HepG2 (cell line): ENCODE results near the gene FAM20A. TPM values are rescaled to one million over a fixed set of nuclear protein-coding genes. Genes with fewer than 3 reads are reported as not detected.
A peak's percentile ranks its signal among the peaks of the same experiment; 100 is the strongest.

ENCODE experiments used
- HOXD1 ChIP-seq: sonication (generic); formaldehyde crosslinking; IDR thresholded peaks from 2 replicates; pipeline ENCODE4 v1.5.0; 2020; ENCODE audit warnings: missing genetic modification reagents
- KDM1A ChIP-seq: IDR thresholded peaks from 2 replicates; pipeline ENCODE4 v1.6.1; 2016; ENCODE audit warnings: missing compliant biosample characterization
- MIXL1 ChIP-seq: IDR thresholded peaks from 2 replicates; pipeline ENCODE4 v1.6.1; 2016
- PCBP2 ChIP-seq: fragments of 200-400 bp; formaldehyde crosslinking; optimal IDR thresholded peaks from 2 replicates; pipeline ENCODE3; 2018; ENCODE audit warnings: low read length, low read depth; ENCODE audit not compliant: poor library complexity, severe bottlenecking
- PHF8 ChIP-seq: sonication (generic); formaldehyde crosslinking; IDR thresholded peaks from 2 replicates; pipeline ENCODE4 v1.5.0; 2020; ENCODE audit warnings: missing genetic modification reagents
- RARA ChIP-seq: IDR thresholded peaks from 2 replicates; pipeline ENCODE4 v1.6.1; 2016; ENCODE audit warnings: missing genetic modification reagents, missing compliant biosample characterization
- SATB2 ChIP-seq: sonication (generic); formaldehyde crosslinking; IDR thresholded peaks from 2 replicates; pipeline ENCODE4 v1.5.0; 2020; ENCODE audit warnings: missing genetic modification reagents
- SIN3B ChIP-seq: fragments of 150-350 bp; IDR thresholded peaks from 2 replicates; pipeline ENCODE4 v1.6.1; 2014; ENCODE audit warnings: low read length
- SMYD3 ChIP-seq: sonication (generic); formaldehyde crosslinking; IDR thresholded peaks from 2 replicates; pipeline ENCODE4 v1.8.1; 2023; ENCODE audit warnings: mild to moderate bottlenecking, missing genetic modification reagents
- SNAPC2 ChIP-seq: sonication (generic); formaldehyde crosslinking; IDR thresholded peaks from 2 replicates; pipeline ENCODE4 v1.8.1; 2022; ENCODE audit warnings: mild to moderate bottlenecking, missing genetic modification reagents
- SOX6 ChIP-seq, 2 experiments: fragments of 450-650 bp in 1 of 2; sonication (generic) in 1 of 2; formaldehyde crosslinking in 1 of 2; IDR thresholded peaks; 2 replicates each; pipeline versions ENCODE4 v1.4.0 to v1.6.1; 2017 to 2020; ENCODE audit warnings: antibody characterized with exemption in 1 of 2, mild to moderate bottlenecking in 1 of 2, missing genetic modification reagents in 1 of 2
- TBL1XR1 ChIP-seq: fragments of 150-350 bp; IDR thresholded peaks from 2 replicates; pipeline ENCODE4 v1.6.1; 2014; ENCODE audit warnings: borderline replicate concordance, low read length; ENCODE audit not compliant: partially characterized antibody
- ZFP36L1 ChIP-seq: sonication (generic); formaldehyde crosslinking; IDR thresholded peaks from 2 replicates; pipeline ENCODE4 v1.8.0; 2022; ENCODE audit warnings: mild to moderate bottlenecking, missing genetic modification reagents, moderate library complexity
- ZFP62 ChIP-seq: sonication (generic); formaldehyde crosslinking; IDR thresholded peaks from 2 replicates; pipeline ENCODE4 v1.4.0; 2020; ENCODE audit warnings: missing genetic modification reagents
- ZNF546 ChIP-seq: sonication (generic); formaldehyde crosslinking; conservative IDR thresholded peaks from 2 replicates; pipeline ENCODE4 v1.8.1; 2023; ENCODE audit warnings: mild to moderate bottlenecking, missing genetic modification reagents
- ZNF790 ChIP-seq: sonication (generic); formaldehyde crosslinking; IDR thresholded peaks from 2 replicates; pipeline ENCODE4 v1.8.0; 2022; ENCODE audit warnings: missing genetic modification reagents, mild to moderate bottlenecking, borderline replicate concordance
- polyA plus RNA-seq, 8 experiments: library from polyadenylated mRNA; depleted of rRNA in 3 of 8; stranded (reverse) in 7 of 8; unstranded in 1 of 8; fragments of >200 nt; fragmentation: Illumina TruSeq in 4 of 8; extraction: Trizol in 4 of 8; gene quantifications; 2 replicates each; pipeline versions ENCODE4 v1.2.1 to v1.2.3, GENCODE V29; 2011 to 2016; ENCODE audit warnings: low read depth in 4 of 8, missing spikeins in 1 of 8, mixed read lengths in 1 of 8; ENCODE audit not compliant: insufficient read depth in 1 of 8
- total RNA-seq, 5 experiments: library from RNA; depleted of rRNA; stranded (reverse); fragments of >200 nt; fragmentation: Illumina TruSeq; extraction: Trizol; gene quantifications; 2 replicates each; pipeline ENCODE4 v1.2.3, GENCODE V29; 2016; ENCODE audit warnings: low read depth in 1 of 5
- TF ChIP-seq, protein P1 (sequence below): sonication (generic); formaldehyde crosslinking; IDR thresholded peaks from 2 replicates; pipeline ENCODE4 v1.4.0; 2020; ENCODE audit warnings: missing genetic modification reagents, borderline replicate concordance
- TF ChIP-seq, protein P2 (sequence below): sonication (generic); formaldehyde crosslinking; IDR thresholded peaks from 2 replicates; pipeline ENCODE4 v1.8.0; 2022; ENCODE audit warnings: mild to moderate bottlenecking, missing genetic modification reagents
- TF ChIP-seq, protein P3 (sequence below): sonication (generic); formaldehyde crosslinking; IDR thresholded peaks from 2 replicates; pipeline ENCODE4 v1.9.0; 2021; ENCODE audit warnings: missing genetic modification reagents, borderline replicate concordance
- TF ChIP-seq, protein P4 (sequence below): sonication (generic); formaldehyde crosslinking; IDR thresholded peaks from 2 replicates; pipeline ENCODE4 v1.8.0; 2022; ENCODE audit warnings: mild to moderate bottlenecking, missing genetic modification reagents, borderline replicate concordance
- TF ChIP-seq, protein P5 (sequence below): fragments of 450-650 bp; IDR thresholded peaks from 2 replicates; pipeline ENCODE4 v1.6.1; 2016
- TF ChIP-seq, protein P6 (sequence below): sonication (generic); formaldehyde crosslinking; IDR thresholded peaks from 2 replicates; pipeline ENCODE4 v1.4.0; 2020; ENCODE audit warnings: missing genetic modification reagents, mild to moderate bottlenecking, borderline replicate concordance

Gene FAM20A
- total and polyA plus RNA-seq, 2 of the 13 experiments (the other 11 are each of a cell fraction or from before 2014, with no cell fraction given) = 9.3 to 20.7 TPM

DNA sequence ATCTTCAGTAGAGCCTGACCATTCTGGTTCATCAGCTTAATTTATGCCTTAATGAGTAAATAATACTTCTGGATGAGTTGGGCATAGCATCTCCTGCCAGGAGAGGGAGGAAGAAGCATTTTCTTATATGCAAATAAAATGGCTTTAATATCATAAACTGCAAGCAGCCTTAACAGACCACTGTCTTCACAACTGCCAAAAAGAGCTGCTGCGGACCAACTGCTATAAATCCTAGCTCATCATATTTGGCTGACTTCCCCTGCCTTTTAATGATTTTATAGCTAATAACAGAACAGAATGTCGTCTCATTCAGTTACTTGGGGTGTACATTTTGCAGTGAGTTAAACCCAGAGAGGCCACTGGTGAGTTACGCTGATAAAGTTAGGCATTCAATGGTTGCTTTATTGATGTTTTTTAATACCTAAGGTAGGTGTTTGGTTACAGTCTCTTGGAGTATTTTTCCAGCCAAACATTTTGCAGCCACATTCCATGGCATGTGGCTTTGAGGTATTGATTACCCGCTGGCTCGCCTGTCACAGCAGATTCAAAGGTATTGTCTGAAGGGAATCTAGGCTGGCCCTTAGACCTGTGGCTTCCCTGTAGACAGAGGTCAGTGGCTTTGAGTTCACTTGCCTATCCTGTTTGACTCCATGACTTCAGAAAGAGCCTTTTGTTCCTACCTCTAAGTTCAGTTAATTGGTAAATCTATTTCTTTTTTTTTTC, 16.4 kb downstream of the FAM20A start (continued):
- TF ChIP-seq KDM1A (no peak), RARA (CRISPR knock-in tag) (peak; percentile 85), MIXL1 (CRISPR knock-in tag) (peak; percentile 70; the same call in 1 of the 2 replicates), SATB2 (CRISPR knock-in tag) (no peak), TBL1XR1 (peak; percentile 48), HOXD1 (CRISPR knock-in tag) (no peak), ZFP36L1 (peak; percentile 62; the same call in 1 of the 2 replicates), SOX6 (IDR thresholded peaks at IDR 0.05) (no peak), SOX6 (CRISPR knock-in tag; IDR thresholded peaks at IDR 0.05) (peak; percentile 97), SIN3B (no peak), ZFP62 (no peak), ZNF546 (CRISPR knock-in tag) (no peak), PHF8 (CRISPR knock-in tag) (no peak), SMYD3 (CRISPR knock-in tag) (0 out of 2 replicates have a peak, but pooled peaks have one; percentile 72), PCBP2 (no peak), ZNF790 (CRISPR knock-in tag) (no peak), SNAPC2 (CRISPR knock-in tag) (0 out of 2 replicates have a peak, but pooled peaks have one; percentile 35)
- TF ChIP-seq, protein P1, sequence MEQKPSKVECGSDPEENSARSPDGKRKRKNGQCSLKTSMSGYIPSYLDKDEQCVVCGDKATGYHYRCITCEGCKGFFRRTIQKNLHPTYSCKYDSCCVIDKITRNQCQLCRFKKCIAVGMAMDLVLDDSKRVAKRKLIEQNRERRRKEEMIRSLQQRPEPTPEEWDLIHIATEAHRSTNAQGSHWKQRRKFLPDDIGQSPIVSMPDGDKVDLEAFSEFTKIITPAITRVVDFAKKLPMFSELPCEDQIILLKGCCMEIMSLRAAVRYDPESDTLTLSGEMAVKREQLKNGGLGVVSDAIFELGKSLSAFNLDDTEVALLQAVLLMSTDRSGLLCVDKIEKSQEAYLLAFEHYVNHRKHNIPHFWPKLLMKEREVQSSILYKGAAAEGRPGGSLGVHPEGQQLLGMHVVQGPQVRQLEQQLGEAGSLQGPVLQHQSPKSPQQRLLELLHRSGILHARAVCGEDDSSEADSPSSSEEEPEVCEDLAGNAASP (CRISPR knock-in tag) = peak; percentile 85
- TF ChIP-seq, protein P2, sequence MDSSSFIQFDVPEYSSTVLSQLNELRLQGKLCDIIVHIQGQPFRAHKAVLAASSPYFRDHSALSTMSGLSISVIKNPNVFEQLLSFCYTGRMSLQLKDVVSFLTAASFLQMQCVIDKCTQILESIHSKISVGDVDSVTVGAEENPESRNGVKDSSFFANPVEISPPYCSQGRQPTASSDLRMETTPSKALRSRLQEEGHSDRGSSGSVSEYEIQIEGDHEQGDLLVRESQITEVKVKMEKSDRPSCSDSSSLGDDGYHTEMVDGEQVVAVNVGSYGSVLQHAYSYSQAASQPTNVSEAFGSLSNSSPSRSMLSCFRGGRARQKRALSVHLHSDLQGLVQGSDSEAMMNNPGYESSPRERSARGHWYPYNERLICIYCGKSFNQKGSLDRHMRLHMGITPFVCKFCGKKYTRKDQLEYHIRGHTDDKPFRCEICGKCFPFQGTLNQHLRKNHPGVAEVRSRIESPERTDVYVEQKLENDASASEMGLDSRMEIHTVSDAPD (CRISPR knock-in tag) = peak; percentile 98
- TF ChIP-seq, protein P3, sequence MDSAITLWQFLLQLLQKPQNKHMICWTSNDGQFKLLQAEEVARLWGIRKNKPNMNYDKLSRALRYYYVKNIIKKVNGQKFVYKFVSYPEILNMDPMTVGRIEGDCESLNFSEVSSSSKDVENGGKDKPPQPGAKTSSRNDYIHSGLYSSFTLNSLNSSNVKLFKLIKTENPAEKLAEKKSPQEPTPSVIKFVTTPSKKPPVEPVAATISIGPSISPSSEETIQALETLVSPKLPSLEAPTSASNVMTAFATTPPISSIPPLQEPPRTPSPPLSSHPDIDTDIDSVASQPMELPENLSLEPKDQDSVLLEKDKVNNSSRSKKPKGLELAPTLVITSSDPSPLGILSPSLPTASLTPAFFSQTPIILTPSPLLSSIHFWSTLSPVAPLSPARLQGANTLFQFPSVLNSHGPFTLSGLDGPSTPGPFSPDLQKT = no peak
- TF ChIP-seq, protein P4, sequence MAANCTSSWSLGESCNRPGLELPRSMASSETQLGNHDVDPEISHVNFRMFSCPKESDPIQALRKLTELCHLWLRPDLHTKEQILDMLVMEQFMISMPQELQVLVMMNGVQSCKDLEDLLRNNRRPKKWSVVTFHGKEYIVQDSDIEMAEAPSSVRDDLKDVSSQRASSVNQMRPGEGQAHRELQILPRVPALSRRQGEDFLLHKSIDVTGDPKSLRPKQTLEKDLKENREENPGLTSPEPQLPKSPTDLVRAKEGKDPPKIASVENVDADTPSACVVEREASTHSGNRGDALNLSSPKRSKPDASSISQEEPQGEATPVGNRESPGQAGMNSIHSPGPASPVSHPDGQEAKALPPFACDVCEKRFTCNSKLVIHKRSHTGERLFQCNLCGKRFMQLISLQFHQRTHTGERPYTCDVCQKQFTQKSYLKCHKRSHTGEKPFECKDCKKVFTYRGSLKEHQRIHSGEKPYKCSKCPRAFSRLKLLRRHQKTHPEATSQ = peak; percentile 69; the same call in 1 of the 2 replicates
- TF ChIP-seq, protein P5, sequence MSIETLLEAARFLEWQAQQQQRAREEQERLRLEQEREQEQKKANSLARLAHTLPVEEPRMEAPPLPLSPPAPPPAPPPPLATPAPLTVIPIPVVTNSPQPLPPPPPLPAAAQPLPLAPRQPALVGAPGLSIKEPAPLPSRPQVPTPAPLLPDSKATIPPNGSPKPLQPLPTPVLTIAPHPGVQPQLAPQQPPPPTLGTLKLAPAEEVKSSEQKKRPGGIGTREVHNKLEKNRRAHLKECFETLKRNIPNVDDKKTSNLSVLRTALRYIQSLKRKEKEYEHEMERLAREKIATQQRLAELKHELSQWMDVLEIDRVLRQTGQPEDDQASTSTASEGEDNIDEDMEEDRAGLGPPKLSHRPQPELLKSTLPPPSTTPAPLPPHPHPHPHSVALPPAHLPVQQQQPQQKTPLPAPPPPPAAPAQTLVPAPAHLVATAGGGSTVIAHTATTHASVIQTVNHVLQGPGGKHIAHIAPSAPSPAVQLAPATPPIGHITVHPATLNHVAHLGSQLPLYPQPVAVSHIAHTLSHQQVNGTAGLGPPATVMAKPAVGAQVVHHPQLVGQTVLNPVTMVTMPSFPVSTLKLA = peak; percentile 4; the same call in 1 of the 2 replicates
- TF ChIP-seq, protein P6, sequence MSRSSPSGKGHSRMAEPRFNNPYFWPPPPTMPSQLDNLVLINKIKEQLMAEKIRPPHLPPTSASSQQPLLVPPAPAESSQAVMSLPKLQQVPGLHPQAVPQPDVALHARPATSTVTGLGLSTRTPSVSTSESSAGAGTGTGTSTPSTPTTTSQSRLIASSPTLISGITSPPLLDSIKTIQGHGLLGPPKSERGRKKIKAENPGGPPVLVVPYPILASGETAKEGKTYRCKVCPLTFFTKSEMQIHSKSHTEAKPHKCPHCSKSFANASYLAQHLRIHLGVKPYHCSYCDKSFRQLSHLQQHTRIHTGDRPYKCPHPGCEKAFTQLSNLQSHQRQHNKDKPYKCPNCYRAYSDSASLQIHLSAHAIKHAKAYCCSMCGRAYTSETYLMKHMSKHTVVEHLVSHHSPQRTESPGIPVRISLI = peak; percentile 77; the same call in 1 of the 2 replicates
